HepG2 (cell line): Measurements from ENCODE around the gene RBCK1. TPM values are rescaled to one million over a fixed set of nuclear protein-coding genes. Genes with fewer than 3 reads are reported as not detected.

Experiments used
- ARHGAP35 ChIP-seq: sonication (generic); formaldehyde crosslinking; IDR thresholded peaks from 2 replicates; pipeline ENCODE4 v1.9.0; 2022; ENCODE audit warnings: mild to moderate bottlenecking, inconsistent platforms, moderate library complexity, missing genetic modification reagents, borderline replicate concordance
- CENPT ChIP-seq: sonication (generic); formaldehyde crosslinking; IDR thresholded peaks from 2 replicates; pipeline ENCODE4 v1.8.0; 2022; ENCODE audit warnings: low read depth, mild to moderate bottlenecking, moderate library complexity, missing genetic modification reagents
- GTF2F1 ChIP-seq: fragments of 150-350 bp; IDR thresholded peaks from 2 replicates; pipeline ENCODE4 v1.6.1; 2014; ENCODE audit warnings: low read length
- HES4 ChIP-seq: sonication (generic); formaldehyde crosslinking; IDR thresholded peaks from 2 replicates; pipeline ENCODE4 v1.9.0; 2021; ENCODE audit warnings: mild to moderate bottlenecking, missing genetic modification reagents, borderline replicate concordance
- HOXA9 ChIP-seq: sonication (generic); formaldehyde crosslinking; IDR thresholded peaks from 2 replicates; pipeline ENCODE4 v1.8.1; 2022; ENCODE audit warnings: missing genetic modification reagents, mild to moderate bottlenecking, moderate library complexity, borderline replicate concordance
- MLLT10 ChIP-seq: sonication (generic); formaldehyde crosslinking; IDR thresholded peaks from 2 replicates; pipeline ENCODE4 v1.4.0; 2020; ENCODE audit warnings: missing genetic modification reagents
- MTF2 ChIP-seq: sonication (generic); formaldehyde crosslinking; IDR thresholded peaks from 2 replicates; pipeline ENCODE4 v1.5.0; 2020; ENCODE audit warnings: missing genetic modification reagents, borderline replicate concordance
- RELA ChIP-seq: sonication (generic); formaldehyde crosslinking; IDR thresholded peaks from 2 replicates; pipeline ENCODE4 v1.4.0; 2020; ENCODE audit warnings: missing genetic modification reagents
- ZBTB7A ChIP-seq: sonication (generic); formaldehyde crosslinking; IDR thresholded peaks from 2 replicates; pipeline ENCODE4 v1.8.0; 2022; ENCODE audit warnings: mild to moderate bottlenecking, missing genetic modification reagents
- ZNF230 ChIP-seq: sonication (generic); formaldehyde crosslinking; IDR thresholded peaks from 2 replicates; pipeline ENCODE4 v1.4.0; 2020; ENCODE audit warnings: mild to moderate bottlenecking, missing genetic modification reagents
- polyA plus RNA-seq, 8 experiments: library from polyadenylated mRNA; depleted of rRNA in 3 of 8; stranded (reverse) in 7 of 8; unstranded in 1 of 8; fragments of >200 nt; fragmentation: Illumina TruSeq in 4 of 8; extraction: Trizol in 4 of 8; gene quantifications; 2 replicates each; pipeline versions ENCODE4 v1.2.1 to v1.2.3, GENCODE V29; 2011 to 2016; ENCODE audit warnings: low read depth in 4 of 8, missing spikeins in 1 of 8, mixed read lengths in 1 of 8; ENCODE audit not compliant: insufficient read depth in 1 of 8
- total RNA-seq, 5 experiments: library from RNA; depleted of rRNA; stranded (reverse); fragments of >200 nt; fragmentation: Illumina TruSeq; extraction: Trizol; gene quantifications; 2 replicates each; pipeline ENCODE4 v1.2.3, GENCODE V29; 2016; ENCODE audit warnings: low read depth in 1 of 5
- TF ChIP-seq, protein P1 (sequence below), 2 experiments: sonication (generic) in 1 of 2; formaldehyde crosslinking in 1 of 2; IDR thresholded peaks; 2 replicates each; pipeline versions ENCODE4 v1.4.0 to v1.6.1; 2016 to 2020; ENCODE audit warnings: borderline replicate concordance in 1 of 2, low read depth in 1 of 2, mild to moderate bottlenecking in 1 of 2, missing genetic modification reagents in 1 of 2
- TF ChIP-seq, protein P2 (sequence below): sonication (generic); formaldehyde crosslinking; IDR thresholded peaks from 2 replicates; pipeline ENCODE4 v1.8.1; 2023; ENCODE audit warnings: mild to moderate bottlenecking, missing genetic modification reagents
- TF ChIP-seq, protein P3 (sequence below): IDR thresholded peaks from 2 replicates; pipeline ENCODE4 v1.6.1; 2016; ENCODE audit warnings: low read depth, missing genetic modification reagents, missing compliant biosample characterization
- TF ChIP-seq, protein P4 (sequence below): IDR thresholded peaks from 2 replicates; pipeline ENCODE4 v1.6.1; 2016; ENCODE audit warnings: low read depth, control low read depth

The RBCK1 gene
- total and polyA plus RNA-seq, 2 of the 13 experiments (the other 11 are each of a cell fraction or from before 2014, with no cell fraction given), result 149 to 215 TPM

DNA sequence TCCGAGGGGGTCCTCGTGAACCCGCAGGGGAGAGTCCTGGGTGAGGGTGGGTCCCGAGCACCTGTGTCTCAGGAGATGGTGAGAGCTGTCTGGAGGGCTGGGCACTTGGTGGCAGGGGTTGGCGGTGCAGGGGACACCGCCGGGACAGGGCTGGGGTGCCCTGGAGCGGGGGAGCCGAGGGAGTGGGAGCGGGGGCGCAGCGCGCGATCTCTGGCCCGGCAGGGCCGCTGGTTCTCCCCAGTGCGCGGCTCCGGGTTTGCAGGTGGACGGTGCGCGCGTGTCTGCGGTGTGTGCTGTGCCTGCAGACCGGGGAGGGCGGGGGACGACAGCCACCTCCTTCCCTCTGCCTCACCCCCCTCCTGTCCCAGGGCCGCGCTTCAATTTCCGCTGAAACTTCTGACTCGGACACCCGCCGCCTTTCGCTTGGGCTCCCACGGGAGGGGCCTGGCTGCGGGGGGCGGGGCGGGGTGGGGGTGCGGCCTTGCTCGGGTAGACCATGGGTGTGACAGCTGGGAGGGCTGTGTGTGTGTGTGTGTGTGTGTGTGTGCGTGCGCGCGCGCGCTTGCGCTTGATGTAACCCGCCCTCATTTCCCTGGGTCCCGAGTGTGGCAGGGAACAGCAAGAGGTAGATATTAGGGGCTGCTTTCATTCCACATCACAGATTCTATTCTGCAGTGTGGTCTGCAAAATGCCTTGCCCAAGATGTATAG lies 26.4 kb upstream of the RBCK1 start (continued):
- TF ChIP-seq ARHGAP35 (CRISPR knock-in tag), result no peak
- 0 out of 2 replicates have a peak, but pooled peaks have one; percentile 26 for TF ChIP-seq ZNF230 (CRISPR knock-in tag)
- TF ChIP-seq, protein P1, sequence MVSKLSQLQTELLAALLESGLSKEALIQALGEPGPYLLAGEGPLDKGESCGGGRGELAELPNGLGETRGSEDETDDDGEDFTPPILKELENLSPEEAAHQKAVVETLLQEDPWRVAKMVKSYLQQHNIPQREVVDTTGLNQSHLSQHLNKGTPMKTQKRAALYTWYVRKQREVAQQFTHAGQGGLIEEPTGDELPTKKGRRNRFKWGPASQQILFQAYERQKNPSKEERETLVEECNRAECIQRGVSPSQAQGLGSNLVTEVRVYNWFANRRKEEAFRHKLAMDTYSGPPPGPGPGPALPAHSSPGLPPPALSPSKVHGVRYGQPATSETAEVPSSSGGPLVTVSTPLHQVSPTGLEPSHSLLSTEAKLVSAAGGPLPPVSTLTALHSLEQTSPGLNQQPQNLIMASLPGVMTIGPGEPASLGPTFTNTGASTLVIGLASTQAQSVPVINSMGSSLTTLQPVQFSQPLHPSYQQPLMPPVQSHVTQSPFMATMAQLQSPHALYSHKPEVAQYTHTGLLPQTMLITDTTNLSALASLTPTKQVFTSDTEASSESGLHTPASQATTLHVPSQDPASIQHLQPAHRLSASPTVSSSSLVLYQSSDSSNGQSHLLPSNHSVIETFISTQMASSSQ (IDR thresholded peaks at IDR 0.05; ENCODE audit: low read depth), result no peak
- TF ChIP-seq, protein P1 (CRISPR knock-in tag; IDR thresholded peaks at IDR 0.05; ENCODE audit: borderline replicate concordance), result peak; percentile 66
- no peak; the same call in 1 of the 2 replicates for TF ChIP-seq MTF2 (CRISPR knock-in tag)
- TF ChIP-seq HOXA9, result no peak
- peak; percentile 66; the same call in 1 of the 2 replicates for TF ChIP-seq MLLT10 (CRISPR knock-in tag)
- TF ChIP-seq CENPT (CRISPR knock-in tag), result peak; percentile 58; the same call in 1 of the 2 replicates
- TF ChIP-seq, protein P2, sequence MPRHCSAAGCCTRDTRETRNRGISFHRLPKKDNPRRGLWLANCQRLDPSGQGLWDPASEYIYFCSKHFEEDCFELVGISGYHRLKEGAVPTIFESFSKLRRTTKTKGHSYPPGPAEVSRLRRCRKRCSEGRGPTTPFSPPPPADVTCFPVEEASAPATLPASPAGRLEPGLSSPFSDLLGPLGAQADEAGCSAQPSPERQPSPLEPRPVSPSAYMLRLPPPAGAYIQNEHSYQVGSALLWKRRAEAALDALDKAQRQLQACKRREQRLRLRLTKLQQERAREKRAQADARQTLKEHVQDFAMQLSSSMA (CRISPR knock-in tag), result peak; percentile 88; the same call in 1 of the 2 replicates
- TF ChIP-seq GTF2F1, result no peak
- no peak; the same call in none of the 2 replicates for TF ChIP-seq ZBTB7A (CRISPR knock-in tag)
- TF ChIP-seq, protein P3, sequence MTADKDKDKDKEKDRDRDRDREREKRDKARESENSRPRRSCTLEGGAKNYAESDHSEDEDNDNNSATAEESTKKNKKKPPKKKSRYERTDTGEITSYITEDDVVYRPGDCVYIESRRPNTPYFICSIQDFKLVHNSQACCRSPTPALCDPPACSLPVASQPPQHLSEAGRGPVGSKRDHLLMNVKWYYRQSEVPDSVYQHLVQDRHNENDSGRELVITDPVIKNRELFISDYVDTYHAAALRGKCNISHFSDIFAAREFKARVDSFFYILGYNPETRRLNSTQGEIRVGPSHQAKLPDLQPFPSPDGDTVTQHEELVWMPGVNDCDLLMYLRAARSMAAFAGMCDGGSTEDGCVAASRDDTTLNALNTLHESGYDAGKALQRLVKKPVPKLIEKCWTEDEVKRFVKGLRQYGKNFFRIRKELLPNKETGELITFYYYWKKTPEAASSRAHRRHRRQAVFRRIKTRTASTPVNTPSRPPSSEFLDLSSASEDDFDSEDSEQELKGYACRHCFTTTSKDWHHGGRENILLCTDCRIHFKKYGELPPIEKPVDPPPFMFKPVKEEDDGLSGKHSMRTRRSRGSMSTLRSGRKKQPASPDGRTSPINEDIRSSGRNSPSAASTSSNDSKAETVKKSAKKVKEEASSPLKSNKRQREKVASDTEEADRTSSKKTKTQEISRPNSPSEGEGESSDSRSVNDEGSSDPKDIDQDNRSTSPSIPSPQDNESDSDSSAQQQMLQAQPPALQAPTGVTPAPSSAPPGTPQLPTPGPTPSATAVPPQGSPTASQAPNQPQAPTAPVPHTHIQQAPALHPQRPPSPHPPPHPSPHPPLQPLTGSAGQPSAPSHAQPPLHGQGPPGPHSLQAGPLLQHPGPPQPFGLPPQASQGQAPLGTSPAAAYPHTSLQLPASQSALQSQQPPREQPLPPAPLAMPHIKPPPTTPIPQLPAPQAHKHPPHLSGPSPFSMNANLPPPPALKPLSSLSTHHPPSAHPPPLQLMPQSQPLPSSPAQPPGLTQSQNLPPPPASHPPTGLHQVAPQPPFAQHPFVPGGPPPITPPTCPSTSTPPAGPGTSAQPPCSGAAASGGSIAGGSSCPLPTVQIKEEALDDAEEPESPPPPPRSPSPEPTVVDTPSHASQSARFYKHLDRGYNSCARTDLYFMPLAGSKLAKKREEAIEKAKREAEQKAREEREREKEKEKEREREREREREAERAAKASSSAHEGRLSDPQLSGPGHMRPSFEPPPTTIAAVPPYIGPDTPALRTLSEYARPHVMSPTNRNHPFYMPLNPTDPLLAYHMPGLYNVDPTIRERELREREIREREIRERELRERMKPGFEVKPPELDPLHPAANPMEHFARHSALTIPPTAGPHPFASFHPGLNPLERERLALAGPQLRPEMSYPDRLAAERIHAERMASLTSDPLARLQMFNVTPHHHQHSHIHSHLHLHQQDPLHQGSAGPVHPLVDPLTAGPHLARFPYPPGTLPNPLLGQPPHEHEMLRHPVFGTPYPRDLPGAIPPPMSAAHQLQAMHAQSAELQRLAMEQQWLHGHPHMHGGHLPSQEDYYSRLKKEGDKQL (CRISPR knock-in tag), result peak; percentile 30; the same call in 1 of the 2 replicates
- TF ChIP-seq, protein P4, sequence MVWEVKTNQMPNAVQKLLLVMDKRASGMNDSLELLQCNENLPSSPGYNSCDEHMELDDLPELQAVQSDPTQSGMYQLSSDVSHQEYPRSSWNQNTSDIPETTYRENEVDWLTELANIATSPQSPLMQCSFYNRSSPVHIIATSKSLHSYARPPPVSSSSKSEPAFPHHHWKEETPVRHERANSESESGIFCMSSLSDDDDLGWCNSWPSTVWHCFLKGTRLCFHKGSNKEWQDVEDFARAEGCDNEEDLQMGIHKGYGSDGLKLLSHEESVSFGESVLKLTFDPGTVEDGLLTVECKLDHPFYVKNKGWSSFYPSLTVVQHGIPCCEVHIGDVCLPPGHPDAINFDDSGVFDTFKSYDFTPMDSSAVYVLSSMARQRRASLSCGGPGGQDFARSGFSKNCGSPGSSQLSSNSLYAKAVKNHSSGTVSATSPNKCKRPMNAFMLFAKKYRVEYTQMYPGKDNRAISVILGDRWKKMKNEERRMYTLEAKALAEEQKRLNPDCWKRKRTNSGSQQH (CRISPR knock-in tag), result peak; percentile 78; the same call in 1 of the 2 replicates
- TF ChIP-seq RELA (CRISPR knock-in tag), result no peak
- peak; percentile 67 for TF ChIP-seq HES4 (CRISPR knock-in tag)
